ENCODE results near the gene TFF1.

The TFF1 gene

DNA sequence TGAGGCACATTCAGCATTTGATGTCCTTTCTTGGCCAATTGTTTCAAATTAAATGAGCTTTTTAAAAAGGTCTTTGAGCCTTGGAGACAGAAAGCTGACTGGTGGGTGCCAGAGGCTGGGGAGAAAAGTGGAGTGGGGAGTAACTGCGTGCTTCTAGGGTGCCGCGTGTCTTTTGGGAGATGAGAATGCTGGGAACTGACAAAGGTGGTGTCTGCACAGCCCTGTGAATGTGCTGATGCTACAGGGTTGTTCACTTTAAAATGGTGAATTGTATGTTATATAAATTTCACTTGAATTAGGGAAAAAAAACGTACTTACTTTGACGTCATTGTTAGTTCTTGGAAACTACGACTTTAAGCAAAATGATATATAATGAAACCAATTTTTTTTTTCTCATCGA, 8.1 kb upstream of the TFF1 start:
- TF ChIP-seq, protein P1, sequence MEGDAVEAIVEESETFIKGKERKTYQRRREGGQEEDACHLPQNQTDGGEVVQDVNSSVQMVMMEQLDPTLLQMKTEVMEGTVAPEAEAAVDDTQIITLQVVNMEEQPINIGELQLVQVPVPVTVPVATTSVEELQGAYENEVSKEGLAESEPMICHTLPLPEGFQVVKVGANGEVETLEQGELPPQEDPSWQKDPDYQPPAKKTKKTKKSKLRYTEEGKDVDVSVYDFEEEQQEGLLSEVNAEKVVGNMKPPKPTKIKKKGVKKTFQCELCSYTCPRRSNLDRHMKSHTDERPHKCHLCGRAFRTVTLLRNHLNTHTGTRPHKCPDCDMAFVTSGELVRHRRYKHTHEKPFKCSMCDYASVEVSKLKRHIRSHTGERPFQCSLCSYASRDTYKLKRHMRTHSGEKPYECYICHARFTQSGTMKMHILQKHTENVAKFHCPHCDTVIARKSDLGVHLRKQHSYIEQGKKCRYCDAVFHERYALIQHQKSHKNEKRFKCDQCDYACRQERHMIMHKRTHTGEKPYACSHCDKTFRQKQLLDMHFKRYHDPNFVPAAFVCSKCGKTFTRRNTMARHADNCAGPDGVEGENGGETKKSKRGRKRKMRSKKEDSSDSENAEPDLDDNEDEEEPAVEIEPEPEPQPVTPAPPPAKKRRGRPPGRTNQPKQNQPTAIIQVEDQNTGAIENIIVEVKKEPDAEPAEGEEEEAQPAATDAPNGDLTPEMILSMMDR (IDR thresholded peaks at IDR 0.05; ENCODE audit: low read depth, low read length) = no peak
- H3K4me3 ChIP-seq (replicated peaks in 1 of 2; ENCODE audit: low read depth in 2 of 2, low read length in 2 of 2) = no peak overlapping the region
- no peak for DNase-seq (ENCODE audit: low read depth in 2 of 2)

DNA sequence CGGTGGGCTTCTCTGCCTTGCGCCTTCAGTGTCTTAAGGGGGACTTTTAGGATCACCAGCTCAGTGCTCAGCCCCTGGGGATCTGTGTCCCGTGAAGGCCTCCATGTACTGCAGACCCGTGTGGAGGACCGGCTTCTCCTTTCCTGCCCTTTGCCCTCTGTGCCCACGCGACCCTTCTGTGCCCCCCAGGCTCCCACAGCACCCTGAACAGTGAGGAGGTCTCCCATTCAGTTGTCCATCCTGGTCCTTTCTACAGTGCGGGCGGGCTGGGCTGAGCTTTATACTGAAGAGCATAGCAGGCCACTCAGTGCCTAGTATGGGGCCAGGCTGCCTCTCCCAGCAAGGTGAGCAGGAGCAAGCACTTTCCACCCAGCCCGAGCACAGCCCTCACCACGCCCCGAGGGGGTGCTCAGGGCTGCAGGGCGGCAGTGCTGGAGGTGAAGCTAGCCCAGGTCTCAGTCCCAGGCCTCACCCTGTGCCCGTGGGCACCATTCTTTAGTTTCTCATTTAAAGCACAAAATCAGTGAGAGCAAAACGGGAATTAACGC, 7.6 kb upstream of the TFF1 start:
- TF ChIP-seq, protein P1 (IDR thresholded peaks at IDR 0.05; ENCODE audit: low read depth, low read length) = no peak
- H3K4me3 ChIP-seq (replicated peaks in 1 of 2; ENCODE audit: low read depth in 2 of 2, low read length in 2 of 2) = no peak overlapping the region
- DNase-seq (ENCODE audit: low read depth in 2 of 2) = no peak

DNA sequence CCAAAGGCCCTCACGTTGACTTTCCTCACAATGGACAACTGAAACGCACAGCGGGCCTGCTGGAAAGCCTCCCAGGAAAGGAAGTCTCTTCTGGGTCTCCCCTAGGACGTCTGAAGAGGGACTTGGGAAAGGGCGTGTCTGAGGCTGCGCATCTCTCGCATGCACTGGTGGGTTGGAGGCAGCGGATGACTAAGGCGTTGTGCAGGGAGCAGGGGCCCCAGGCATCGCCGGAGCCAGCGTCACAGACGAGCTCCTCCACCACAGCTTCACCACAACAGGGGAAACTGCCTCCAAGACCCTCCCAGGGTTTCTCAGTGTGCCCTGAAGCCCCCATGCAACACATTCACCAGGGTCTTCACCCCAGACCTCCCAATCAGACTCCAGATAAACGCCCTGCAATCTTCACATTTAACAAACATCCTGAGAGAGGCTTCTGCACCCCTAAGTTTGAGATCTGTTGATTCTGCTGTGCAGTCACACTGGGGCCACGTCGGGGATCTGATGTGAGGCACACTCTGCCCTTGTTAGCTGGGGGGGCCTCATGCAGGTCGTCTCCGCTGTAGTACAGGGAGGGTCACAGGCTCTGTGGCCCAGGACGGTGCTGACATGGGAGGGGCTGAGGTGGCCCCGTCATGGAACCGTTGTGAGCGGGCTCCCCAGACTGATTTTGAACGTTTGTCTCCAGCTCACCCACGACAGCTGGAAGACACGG, 7.0 kb upstream of the TFF1 start:
- H3K4me3 ChIP-seq (replicated peaks in 1 of 2; ENCODE audit: low read depth in 2 of 2, low read length in 2 of 2) = no peak overlapping the region

DNA sequence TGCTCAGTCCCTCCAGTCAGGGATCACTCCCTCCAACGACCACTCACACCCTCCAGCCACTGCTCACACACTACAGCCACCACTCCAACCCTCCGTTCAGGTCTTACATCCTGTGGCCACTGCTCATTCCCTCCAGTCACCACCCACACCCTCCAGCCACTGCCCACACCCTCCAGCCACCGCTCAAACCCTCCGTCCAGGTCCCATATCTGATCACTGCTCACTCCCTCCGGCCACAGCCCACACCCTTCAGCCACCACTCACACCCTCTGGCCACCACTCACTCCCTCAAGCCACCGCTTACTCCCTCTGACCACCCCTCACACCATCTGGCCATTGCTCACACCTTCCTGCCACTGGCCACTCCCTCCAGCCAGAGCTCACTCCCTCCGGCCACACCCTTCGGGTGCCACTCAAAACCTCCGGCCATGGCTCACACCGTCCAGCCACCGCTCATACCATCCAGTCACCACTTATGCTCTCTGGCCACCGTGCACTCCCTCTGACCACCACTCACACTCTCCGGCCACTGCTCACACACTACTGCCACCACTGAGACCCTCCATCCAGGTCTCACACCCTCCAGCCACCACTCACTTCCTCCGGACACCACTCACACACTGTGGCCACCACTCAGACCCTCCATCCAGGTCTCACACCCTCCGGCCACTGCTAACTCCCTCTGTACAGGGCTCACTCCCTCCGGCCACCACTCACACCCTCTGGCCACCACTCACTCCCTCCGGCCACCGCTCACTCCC, 4.7 kb upstream of the TFF1 start:
- TF ChIP-seq, protein P1 (IDR thresholded peaks at IDR 0.05; ENCODE audit: low read depth, low read length) = no peak
- no peak for DNase-seq (ENCODE audit: low read depth in 2 of 2)
- H3K4me3 ChIP-seq (replicated peaks in 1 of 2; ENCODE audit: low read depth in 2 of 2, low read length in 2 of 2) = no peak overlapping the region

More for the DNA sequence above, 7.0 kb upstream of the TFF1 start:
- no peak for DNase-seq (ENCODE audit: low read depth in 2 of 2)
- TF ChIP-seq, protein P1 (IDR thresholded peaks at IDR 0.05; ENCODE audit: low read depth, low read length) = no peak

DNA sequence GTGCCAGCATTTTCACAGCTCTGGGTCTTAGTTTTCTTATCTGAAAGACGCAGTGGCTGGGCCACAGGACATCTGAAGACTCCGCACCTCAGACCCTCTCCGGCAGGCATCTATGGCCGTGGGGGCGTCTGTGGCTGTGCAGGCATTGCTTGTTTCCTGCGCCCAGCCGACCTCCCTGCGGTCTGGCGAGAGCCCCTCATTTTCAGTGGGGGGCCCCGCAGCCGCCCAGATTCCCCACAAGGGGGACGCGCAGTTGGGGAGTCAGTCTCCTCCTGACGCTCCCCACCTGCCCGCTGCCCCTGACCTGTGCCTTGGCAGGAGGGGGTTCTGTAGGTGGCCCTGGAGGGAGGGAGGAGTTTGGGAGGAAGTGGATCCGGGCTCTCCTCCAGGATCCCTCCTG, 3.5 kb upstream of the TFF1 start:
- H3K4me3 ChIP-seq (replicated peaks in 1 of 2; ENCODE audit: low read depth in 2 of 2, low read length in 2 of 2) = no peak overlapping the region
- TF ChIP-seq, protein P1 (IDR thresholded peaks at IDR 0.05; ENCODE audit: low read depth, low read length) = no peak
- DNase-seq (ENCODE audit: low read depth in 2 of 2) = no peak

DNA sequence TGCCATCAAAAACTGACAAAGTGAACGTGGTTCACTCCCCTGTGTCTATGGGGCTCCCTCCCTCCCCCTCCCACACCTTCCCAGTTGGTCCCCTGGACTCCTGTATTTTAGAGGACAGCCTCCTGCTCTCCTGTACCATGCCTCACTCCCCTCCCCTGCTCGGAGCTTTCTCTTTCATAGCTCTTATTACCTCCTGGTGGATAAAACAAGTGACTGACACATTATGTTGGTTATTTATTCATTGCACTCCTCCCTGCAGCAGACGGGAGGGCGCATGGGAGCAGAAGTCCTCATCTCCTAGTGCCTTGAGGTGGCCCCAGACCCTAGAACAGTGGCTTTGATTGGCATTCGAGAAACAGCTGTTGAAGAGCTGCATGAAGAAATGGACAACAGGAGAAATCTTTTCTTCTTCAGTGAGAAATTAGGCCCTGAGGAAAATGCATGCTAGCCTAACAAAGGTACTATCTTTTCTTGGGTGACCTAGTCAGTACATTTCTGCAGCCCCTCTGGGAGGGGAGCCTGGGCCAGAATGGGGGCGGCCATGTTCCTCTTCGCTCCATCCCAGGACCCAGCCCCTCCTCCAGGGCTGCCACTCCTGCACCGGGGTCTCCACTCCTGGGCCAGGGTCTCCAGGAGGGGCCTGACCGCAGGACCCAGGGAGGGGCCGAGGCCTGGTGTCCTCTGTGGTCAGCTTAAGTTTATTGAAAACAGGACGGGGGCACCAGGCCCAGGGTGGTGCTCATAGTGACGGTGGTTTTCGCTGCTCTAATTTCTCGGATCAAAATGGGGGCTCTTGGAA, 1.2 kb upstream of the TFF1 start:
- no peak overlapping the region for H3K4me3 ChIP-seq (replicated peaks in 1 of 2; ENCODE audit: low read depth in 2 of 2, low read length in 2 of 2)
- no peak for DNase-seq (ENCODE audit: low read depth in 2 of 2)
- TF ChIP-seq, protein P1 (IDR thresholded peaks at IDR 0.05; ENCODE audit: low read depth, low read length) = no peak

All from cardiac fibroblast (primary cell).